ENCODE measurements around the gene PRDX3. TPM values are rescaled to one million over a fixed set of nuclear protein-coding genes. Genes with fewer than 3 reads are reported as not detected.
A peak's percentile ranks its signal among the peaks of the same experiment; 100 is the strongest.

Gene PRDX3
- 100 to 1,000 TPM; 147 to 156 TPM for total RNA-seq

GRCh38 chr10:119178372-119179119 lies at the start of gene PRDX3:
Gene PRDX3, minus strand, starts transcription at chr10:119178812. Its CDS starts 22 bp downstream, at chr10:119178790.
- Histone ChIP-seq H3K4me1 (no peaks in the 10 kb centered on the region), H3K27me3 (no peaks in the 10 kb centered on the region), H3K4me3 (peak within 1 kb of the TSS; percentile 65), H3K27ac (peak within 1 kb of the TSS; percentile 85), H3K36me3 (no peaks in the 10 kb centered on the region), H3K9ac (ENCODE audit: low read depth in 2 of 2, low read length in 2 of 2) (peak within 1 kb of the TSS; percentile 86 to 90), H3K9me3 (no peaks in the 10 kb centered on the region)
- intact Hi-C loops (cut with DNase I): no loop called here
- peak; percentile 94 for DNase-seq
- TF ChIP-seq, protein P1, sequence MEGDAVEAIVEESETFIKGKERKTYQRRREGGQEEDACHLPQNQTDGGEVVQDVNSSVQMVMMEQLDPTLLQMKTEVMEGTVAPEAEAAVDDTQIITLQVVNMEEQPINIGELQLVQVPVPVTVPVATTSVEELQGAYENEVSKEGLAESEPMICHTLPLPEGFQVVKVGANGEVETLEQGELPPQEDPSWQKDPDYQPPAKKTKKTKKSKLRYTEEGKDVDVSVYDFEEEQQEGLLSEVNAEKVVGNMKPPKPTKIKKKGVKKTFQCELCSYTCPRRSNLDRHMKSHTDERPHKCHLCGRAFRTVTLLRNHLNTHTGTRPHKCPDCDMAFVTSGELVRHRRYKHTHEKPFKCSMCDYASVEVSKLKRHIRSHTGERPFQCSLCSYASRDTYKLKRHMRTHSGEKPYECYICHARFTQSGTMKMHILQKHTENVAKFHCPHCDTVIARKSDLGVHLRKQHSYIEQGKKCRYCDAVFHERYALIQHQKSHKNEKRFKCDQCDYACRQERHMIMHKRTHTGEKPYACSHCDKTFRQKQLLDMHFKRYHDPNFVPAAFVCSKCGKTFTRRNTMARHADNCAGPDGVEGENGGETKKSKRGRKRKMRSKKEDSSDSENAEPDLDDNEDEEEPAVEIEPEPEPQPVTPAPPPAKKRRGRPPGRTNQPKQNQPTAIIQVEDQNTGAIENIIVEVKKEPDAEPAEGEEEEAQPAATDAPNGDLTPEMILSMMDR (IDR thresholded peaks at IDR 0.05): no peak

DNA sequence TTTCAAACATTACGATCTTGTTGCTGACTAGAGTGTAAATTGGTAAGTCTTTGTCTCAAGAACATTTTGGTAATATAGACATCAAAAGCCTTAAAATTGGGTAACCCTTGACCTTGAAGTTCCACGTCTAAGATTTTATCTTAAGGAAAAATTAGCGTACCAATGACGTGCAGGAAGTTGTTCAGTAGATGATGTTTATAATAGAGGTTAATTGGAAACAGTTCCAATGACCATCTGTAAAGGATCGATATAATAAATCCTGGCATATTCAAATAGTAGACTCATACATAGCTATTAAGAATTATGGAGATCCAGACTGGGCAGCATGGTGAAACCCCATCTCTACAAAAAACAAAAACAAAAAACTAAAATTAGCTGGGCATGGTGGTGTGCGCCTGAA lies 49.2 kb upstream of the PRDX3 start:
- H3K27me3 ChIP-seq: no peaks in the 10 kb centered on the region
- no peak overlapping the region for H3K9ac ChIP-seq (ENCODE audit: low read depth in 2 of 2, low read length in 2 of 2)
- intact Hi-C loops (cut with DNase I): no loop called here
- peaks cover 4% of the 10 kb centered on the region for H3K4me1 ChIP-seq
- TF ChIP-seq, protein P1 (IDR thresholded peaks at IDR 0.05): no peak
- no peaks in the 10 kb centered on the region for H3K9me3 ChIP-seq
- H3K4me3 ChIP-seq: no peak overlapping the region
- DNase-seq: no peak
- no peaks in the 10 kb centered on the region for H3K36me3 ChIP-seq
- no peak overlapping the region for H3K27ac ChIP-seq

- intact Hi-C loops (cut with DNase I): no loop called here
- TF ChIP-seq, protein P1 (IDR thresholded peaks at IDR 0.05): no peak
- peaks cover 10% of the 10 kb centered on the region for H3K4me1 ChIP-seq
- H3K4me3 ChIP-seq: no peak overlapping the region
- H3K9me3 ChIP-seq: no peaks in the 10 kb centered on the region
- H3K27ac ChIP-seq: no peak overlapping the region
- H3K27me3 ChIP-seq: no peaks in the 10 kb centered on the region
- H3K9ac ChIP-seq (ENCODE audit: low read depth in 2 of 2, low read length in 2 of 2): no peak overlapping the region
- no peak for DNase-seq
- H3K36me3 ChIP-seq: no peaks in the 10 kb centered on the region
Observed at GRCh38 chr10:119225083-119225658, 46.6 kb upstream of the PRDX3 start.

DNA sequence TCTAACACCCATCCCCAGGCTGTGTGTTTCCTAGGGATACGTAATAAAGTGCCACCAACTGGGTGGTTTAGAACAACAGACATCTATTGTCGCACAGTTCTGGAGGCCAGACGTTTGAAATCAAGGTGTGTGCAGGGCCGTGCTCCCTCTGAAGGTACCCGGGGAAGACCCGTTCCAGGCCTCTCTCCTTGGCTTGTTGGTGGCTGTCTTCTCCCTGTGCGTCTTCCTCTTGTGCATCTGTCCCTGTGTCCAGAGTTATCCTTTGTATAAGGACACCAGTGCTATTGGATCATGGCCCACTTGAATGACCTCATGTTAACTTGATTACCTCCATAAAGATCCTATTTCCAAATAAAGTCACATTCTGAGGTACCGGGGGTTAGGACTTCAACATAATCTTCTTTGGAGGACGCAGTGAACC lies 44.4 kb upstream of the PRDX3 start:
- no peak for DNase-seq
- Histone ChIP-seq H3K4me1 (peaks cover 10% of the 10 kb centered on the region), H3K9me3 (no peaks in the 10 kb centered on the region), H3K4me3 (no peak overlapping the region), H3K27me3 (no peaks in the 10 kb centered on the region), H3K9ac (ENCODE audit: low read depth in 2 of 2, low read length in 2 of 2) (no peak overlapping the region), H3K36me3 (no peaks in the 10 kb centered on the region), H3K27ac (peak overlapping the region; percentile 19)
- TF ChIP-seq, protein P1 (IDR thresholded peaks at IDR 0.05): no peak
- intact Hi-C loops (cut with DNase I): no loop called here

- DNase-seq: no peak
- peaks cover 10% of the 10 kb centered on the region for H3K4me1 ChIP-seq
- H3K9me3 ChIP-seq: no peaks in the 10 kb centered on the region
- no peaks in the 10 kb centered on the region for H3K36me3 ChIP-seq
- no peaks in the 10 kb centered on the region for H3K27me3 ChIP-seq
- peak overlapping the region in 1 of 2 donors; percentile 38 for H3K9ac ChIP-seq (ENCODE audit: low read depth in 2 of 2, low read length in 2 of 2)
- H3K27ac ChIP-seq: peak overlapping the region; percentile 19
- intact Hi-C loops (cut with DNase I): no loop called here
- TF ChIP-seq, protein P1 (IDR thresholded peaks at IDR 0.05): no peak
- H3K4me3 ChIP-seq: no peak overlapping the region
Observed at GRCh38 chr10:119222537-119222936, 43.9 kb upstream of the PRDX3 start.

Data from colonic mucosa (tissue), 4 donors.